ENCODE results near the gene FTH1.

DNA sequence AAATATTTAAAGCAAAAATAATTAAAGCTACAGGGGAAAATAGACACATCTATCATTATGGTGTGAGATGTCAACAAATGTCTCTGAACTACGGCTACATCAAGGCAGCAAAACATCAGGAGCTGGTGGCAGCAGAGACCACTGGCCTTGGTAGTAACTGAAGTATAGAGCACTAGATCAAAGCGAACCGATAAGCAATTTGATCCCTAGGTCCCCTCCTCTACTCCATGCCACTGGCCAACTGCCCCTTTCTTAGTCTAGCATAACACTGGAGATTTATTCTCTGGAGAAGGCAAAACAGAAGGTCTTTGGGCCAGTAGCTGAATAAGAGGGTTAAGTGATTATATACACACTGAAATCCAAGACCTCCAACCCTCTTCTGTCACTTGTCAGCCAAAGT is 36.5 kb downstream of the FTH1 start:
- no peak for TF ChIP-seq CTCF (IDR thresholded peaks at IDR 0.05)
- TF ChIP-seq ZFX (IDR thresholded peaks at IDR 0.05; ENCODE audit: borderline replicate concordance) = no peak
